ENCODE results near the gene NFATC2IP. TPM values are rescaled to one million over a fixed set of nuclear protein-coding genes. Genes with fewer than 3 reads are reported as not detected.

NFATC2IP gene
- total and polyA plus RNA-seq, 9 of the 15 experiments (the other 6 are each of a cell fraction or from before 2014, with no cell fraction given), result 15.6 to 106 (median 46.9) TPM

- TF ChIP-seq ETS1 (conservative IDR thresholded peaks at IDR 0.05; ENCODE audit: control insufficient read depth, low read depth, low read length) (peak; percentile 95), KDM1A (IDR thresholded peaks at IDR 0.05) (peak; percentile 93 to 95), ZNF24 (IDR thresholded peaks at IDR 0.05) (peak; percentile 67; the same call in 1 of the 2 replicates), POU5F1 (IDR thresholded peaks at IDR 0.05; ENCODE audit: borderline replicate concordance, low read depth, low read length, partially characterized antibody) (peak; percentile 96), ZNF395 (CRISPR knock-in tag; IDR thresholded peaks at IDR 0.05) (peak; percentile 90), TAF1 (IDR thresholded peaks at IDR 0.05; ENCODE audit: control insufficient read depth, extremely low read depth, insufficient read depth, low read length, severe bottlenecking) (peak; percentile 90), YY1 (IDR thresholded peaks at IDR 0.05; ENCODE audit: borderline replicate concordance in 1 of 3, control insufficient read depth in 1 of 3, extremely low read depth in 1 of 3, insufficient read depth in 3 of 3, insufficient read length in 1 of 3, insufficient replicate concordance in 2 of 3, low read depth in 1 of 3, low read length in 2 of 3) (peak; percentile 92 to 99 (median 98)), ZBTB11 (CRISPR knock-in tag; IDR thresholded peaks at IDR 0.05) (peak in 1 of 3 experiments; percentile 83; a peak in 2 of 6 replicates), POLR2B (IDR thresholded peaks at IDR 0.05; ENCODE audit: low read depth, partially characterized antibody) (peak; percentile 55), SMARCB1 (IDR thresholded peaks at IDR 0.05; ENCODE audit: insufficient read length, low read depth) (no peak), ETV1 (tag; conservative IDR thresholded peaks at IDR 0.05; ENCODE audit: low read depth) (peak; percentile 60; the same call in 1 of the 2 replicates), GTF2E2 (tag; IDR thresholded peaks at IDR 0.05) (0 out of 2 replicates have a peak, but pooled peaks have one; percentile 53), CXXC5 (CRISPR knock-in tag; IDR thresholded peaks at IDR 0.05) (peak; percentile 96), SIX5 (IDR thresholded peaks at IDR 0.05; ENCODE audit: borderline replicate concordance in 1 of 2, insufficient read depth in 1 of 2, low read depth in 1 of 2, low read length in 2 of 2) (peak; percentile 42 to 61; a peak in 3 of 4 replicates), GATAD2B (IDR thresholded peaks at IDR 0.05; ENCODE audit: borderline replicate concordance) (no peak)
- TF ChIP-seq, protein P1, sequence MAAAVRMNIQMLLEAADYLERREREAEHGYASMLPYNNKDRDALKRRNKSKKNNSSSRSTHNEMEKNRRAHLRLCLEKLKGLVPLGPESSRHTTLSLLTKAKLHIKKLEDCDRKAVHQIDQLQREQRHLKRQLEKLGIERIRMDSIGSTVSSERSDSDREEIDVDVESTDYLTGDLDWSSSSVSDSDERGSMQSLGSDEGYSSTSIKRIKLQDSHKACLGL (CRISPR knock-in tag; IDR thresholded peaks at IDR 0.05; ENCODE audit: borderline replicate concordance, poor library complexity, severe bottlenecking), result peak; percentile 19
- TF ChIP-seq, protein P2, sequence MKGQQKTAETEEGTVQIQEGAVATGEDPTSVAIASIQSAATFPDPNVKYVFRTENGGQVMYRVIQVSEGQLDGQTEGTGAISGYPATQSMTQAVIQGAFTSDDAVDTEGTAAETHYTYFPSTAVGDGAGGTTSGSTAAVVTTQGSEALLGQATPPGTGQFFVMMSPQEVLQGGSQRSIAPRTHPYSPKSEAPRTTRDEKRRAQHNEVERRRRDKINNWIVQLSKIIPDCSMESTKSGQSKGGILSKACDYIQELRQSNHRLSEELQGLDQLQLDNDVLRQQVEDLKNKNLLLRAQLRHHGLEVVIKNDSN (CRISPR knock-in tag; IDR thresholded peaks at IDR 0.05), result peak; percentile 100
These were observed 23.9 kb downstream of the NFATC2IP start, which contains the start of gene SPNS1 (continued) for GRCh38 chr16:28974437-28975157.

Measured in K562 (cell line).